Superior temporal gyrus (tissue), 1 donor: ENCODE measurements around the gene CCR5.
"Not testable (repeated sequence)": the region's sequence is repeated elsewhere in the genome, so short reads cannot be mapped to it uniquely, and the experiment has no call there.

Source experiments
- DNase-seq: peaks from one replicate; pipeline ENCODE4 v3.0.0-alpha.2; 2016; ENCODE audit errors: extremely low spot score

The CCR5 gene

DNA sequence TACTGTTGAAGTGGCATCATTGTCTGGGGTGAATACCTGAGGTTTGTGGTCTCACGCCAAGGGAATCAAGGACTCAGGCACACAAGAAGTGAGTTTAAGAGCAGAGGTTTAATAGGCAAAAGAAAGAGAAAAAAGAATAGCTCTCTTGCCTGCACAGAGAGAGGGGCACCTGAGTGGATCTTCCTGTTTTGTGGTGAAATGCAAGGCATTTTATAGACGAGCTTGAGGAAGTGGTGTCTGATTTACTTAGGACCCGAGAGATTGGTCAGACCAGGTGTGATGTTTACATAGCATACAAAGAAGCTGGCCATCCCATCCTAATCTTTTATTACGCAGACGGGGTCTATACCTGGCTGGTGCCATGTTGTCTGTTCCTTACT, 13.2 kb downstream of the CCR5 start:
- no peak for DNase-seq

GRCh38 chr3:46386205-46386604, 15.5 kb downstream of the CCR5 start:
- no peak for DNase-seq

DNA sequence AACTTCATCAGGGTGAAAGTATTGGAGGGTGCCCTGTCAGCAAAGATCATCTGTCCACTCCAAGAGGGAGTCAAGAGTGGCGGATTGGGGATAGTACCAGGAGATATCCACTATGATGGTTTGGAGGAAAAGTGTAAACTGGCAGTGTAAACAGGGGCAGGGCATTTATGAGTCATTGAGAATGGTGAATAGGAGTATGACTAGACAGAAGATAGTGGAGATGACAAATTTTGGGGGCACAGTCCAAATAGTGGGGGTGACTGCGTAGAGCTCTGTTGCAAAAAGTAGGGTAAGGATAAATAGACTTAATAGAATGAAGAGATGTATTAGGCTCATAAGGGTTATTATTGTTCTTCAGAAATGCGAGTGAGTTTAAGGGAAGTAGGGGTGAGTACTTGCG, 18.1 kb downstream of the CCR5 start:
- DNase-seq, result not testable (repeated sequence)

GRCh38 chr3:46389306-46389705, 18.6 kb downstream of the CCR5 start:
- no peak for DNase-seq

- not testable (repeated sequence) for DNase-seq
Observed at GRCh38 chr3:46391526-46391925, 20.8 kb downstream of the CCR5 start.

- no peak for DNase-seq
Observed at GRCh38 chr3:46393011-46393410, 22.3 kb downstream of the CCR5 start.

DNA sequence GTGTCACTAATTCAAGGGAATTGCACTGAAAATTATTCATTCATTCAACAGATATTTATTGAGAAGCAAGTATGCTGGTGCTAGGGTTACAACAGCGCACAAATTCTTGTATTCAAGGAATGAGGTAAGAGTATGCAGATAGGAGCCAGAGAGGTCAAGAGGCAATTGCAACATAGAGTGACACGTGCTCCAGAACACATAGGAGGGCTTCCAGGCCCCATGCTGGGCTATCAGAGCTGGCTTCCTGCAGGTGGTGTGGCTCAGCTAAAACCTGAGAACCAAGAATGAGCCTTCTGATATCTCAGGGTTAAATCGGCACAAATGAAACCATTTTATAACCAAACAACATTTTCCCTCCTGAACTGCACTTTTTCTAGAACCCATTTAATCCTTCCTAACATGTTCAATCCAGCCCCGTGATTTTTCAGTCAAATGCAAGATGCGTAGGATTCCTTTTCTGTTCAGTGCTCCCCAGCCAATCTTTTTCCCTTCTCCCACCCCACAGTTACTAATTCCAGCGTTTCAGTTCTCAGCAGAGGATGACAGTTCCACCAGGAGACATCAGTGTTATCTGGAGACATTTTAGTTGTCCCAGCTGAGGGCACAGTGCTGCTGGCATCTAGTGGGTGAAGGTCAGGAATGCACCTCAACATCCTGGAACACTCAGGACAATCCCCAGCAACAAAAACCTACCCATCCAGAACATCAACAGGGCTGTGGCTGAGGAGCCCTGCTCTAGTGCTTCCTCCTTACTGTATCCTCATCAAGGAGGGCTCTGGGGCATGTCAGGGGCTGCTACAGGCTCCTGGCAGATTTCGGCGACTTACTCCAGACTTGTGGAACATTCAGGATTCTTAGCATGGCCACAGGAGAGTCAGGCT, 23.0 kb downstream of the CCR5 start:
- DNase-seq, result no peak

GRCh38 chr3:46395210-46395661, 24.5 kb downstream of the CCR5 start:
- DNase-seq, result no peak

GRCh38 chr3:46395766-46396530, 25.2 kb downstream of the CCR5 start:
- no peak for DNase-seq

- no peak for DNase-seq
Observed at GRCh38 chr3:46397111-46397510, 26.4 kb downstream of the CCR5 start.

DNA sequence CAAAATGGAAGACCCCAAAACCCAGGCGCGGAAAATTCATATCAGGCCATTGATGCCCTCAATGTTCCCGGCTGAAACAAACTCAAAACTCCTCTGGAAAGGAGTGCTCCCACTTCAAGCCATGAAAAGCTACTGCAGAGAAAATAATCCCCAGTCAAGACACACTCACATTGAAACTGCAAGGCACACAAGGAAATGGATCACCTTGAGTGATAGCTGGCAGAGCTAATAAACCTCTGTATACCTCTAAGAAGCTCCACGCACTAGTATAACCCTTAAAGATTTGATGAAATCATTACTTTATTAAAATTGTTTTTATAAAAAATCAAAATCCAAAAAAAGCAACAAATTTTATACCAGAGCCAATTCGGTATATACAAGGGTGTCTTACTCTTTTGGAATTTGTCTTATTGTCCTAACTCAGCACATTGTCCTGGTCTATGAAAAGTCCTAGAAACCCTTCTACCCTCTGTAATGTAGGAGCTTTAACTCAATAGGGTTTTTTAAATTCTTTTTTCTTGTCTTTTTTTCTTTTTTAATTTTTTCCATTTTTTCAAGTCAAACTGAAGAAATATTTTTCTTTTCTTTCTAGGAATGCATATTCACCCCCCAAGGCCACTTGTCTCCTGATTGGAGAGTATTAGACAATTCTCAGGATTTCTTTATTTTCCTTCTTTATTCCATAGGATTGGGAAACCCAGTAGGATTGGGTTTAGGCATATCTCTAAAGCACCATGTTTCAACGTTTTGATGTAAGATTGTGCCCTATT, 27.6 kb downstream of the CCR5 start:
- no peak for DNase-seq

DNA sequence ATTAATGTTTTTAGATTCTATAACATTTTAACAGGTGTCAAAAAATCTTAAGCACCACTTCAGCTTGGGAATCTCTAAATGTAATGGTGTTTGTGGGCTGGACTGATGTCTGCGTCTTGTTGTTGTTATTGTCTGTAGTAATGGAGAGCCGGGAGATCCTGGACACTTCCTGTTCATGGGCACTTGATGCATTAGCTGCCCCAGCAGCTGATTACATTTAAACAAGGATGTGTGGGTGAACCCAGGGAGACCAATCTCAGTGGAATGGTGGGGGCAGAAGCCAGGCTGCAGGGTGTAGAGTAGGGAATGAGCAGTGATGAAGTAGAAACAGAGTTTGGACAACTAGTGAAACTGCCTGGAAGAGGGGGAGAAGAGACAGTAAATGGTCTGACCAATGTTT, 28.4 kb downstream of the CCR5 start:
- no peak for DNase-seq

DNA sequence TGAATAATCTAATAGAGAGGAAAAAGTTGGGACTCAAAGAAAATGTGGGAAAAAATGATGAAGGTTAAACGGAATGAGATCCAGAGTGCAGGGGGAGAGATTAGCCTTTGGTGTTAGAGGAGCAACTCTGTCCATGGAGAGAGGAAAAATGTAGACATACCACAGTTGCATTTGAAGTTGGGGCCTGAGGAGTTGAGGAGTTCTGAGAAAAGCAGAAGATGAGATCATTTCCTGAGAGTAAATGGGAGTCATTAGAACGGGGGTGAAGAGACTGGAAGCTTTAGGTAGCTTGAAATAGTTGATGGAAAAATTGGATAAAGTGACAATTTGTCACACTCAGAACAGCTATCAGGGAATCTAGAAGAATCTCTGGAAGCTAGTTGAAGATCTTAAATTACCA, 28.8 kb downstream of the CCR5 start:
- no peak for DNase-seq

- no peak for DNase-seq
Observed at GRCh38 chr3:46400000-46400734, 29.4 kb downstream of the CCR5 start.

- no peak for DNase-seq
Observed at GRCh38 chr3:46400846-46401245, 30.1 kb downstream of the CCR5 start.

DNA sequence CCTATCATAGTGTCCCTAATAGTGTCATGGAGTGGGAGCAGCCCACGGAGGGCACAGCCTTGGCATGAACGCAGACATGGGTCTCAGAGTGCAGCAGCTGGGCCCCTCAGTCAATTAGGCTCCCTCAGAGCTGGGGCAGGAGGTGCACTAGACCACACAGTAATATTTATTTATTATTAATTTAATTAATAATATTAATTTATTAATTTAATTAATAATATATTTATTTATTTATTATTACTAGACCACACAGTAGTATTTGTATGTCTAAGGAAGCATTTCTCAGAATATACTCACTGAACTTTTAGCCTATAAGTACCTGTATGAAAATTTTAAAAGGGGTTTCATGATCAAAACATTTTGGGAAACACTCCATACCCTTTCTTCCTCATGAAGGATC, 30.8 kb downstream of the CCR5 start:
- DNase-seq, result no peak

DNA sequence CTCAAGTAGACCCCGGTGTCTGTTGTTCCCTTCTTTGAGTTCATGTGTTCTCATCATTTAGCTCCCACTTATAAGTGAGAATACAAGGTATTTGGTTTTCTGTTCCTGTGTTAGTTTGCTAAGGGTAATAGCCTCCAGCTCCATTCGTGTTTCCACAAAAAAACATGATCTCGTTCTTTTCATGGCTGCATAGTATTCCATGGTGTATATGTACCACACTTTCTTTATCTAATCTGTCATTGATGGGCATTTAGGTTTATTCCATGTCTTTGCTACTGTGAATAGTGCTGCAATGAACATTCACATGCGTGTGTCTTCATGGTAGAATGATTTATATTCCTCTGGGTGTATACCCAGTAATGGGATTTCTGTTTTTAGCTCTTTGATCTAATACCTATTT, 32.2 kb downstream of the CCR5 start:
- DNase-seq, result not testable (repeated sequence)

DNA sequence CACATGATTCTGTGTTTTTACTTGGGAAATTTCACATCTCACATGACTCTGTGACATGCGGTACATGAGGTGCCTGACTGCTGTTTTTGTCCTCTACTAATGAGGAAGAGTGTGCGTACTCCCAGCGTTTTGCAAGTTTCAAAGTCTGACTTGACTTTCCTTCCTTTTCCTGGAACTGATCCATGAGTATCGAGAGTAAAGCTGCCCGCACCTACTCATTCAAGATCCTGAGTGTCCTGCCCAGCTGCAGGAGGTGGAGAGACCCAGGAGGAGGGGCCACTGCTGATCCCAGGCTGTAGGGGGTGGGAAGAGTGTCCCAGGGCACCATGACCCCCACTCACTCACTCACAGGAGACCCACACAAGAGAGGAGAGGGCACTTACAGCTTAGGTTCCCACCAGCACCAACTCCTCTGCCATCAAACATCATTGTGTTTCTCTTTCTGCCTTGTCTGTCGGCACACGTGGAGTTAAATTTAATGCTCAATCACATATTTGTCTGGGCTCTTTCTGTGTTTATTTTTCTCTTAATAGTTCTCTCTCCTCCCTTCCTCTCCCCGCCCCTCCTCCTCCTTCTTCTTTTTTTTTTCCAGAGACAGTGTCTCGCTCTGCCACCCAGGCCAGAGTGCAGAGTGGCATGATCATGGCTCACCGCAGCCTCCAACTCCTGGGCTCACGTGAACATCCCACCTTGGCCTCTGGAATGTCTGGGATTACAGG, 34.7 kb downstream of the CCR5 start:
- no peak for DNase-seq

GRCh38 chr3:46406443-46406787, 35.7 kb downstream of the CCR5 start:
- no peak for DNase-seq

- no peak for DNase-seq
Observed at GRCh38 chr3:46406788-46407611, 36.3 kb downstream of the CCR5 start, which contains the start of the genes CCR5AS and CCRL2. Gene CCR5AS, minus strand, starts transcription at chr3:46407066. Gene CCRL2, plus strand, starts transcription at chr3:46407259. Its CDS starts 821 bp downstream, at chr3:46408080.
